CD14-positive monocyte (primary cell): ENCODE data around the gene AHI1. TPM values are rescaled to one million over a fixed set of nuclear protein-coding genes. Genes with fewer than 3 reads are reported as not detected.
A peak's percentile ranks its signal among the peaks of the same experiment; 100 is the strongest.

Experiments used
- DNase-seq, 3 donors: peaks; one replicate each; pipeline ENCODE4 v3.0.0-alpha.2; 2011 to 2022
- H2AFZ ChIP-seq: 2 replicates; pipeline ENCODE4 v1.6.0; 2012; ENCODE audit warnings: mild to moderate bottlenecking, low read depth, low read length, inconsistent platforms; ENCODE audit not compliant: insufficient read depth, poor library complexity, severe bottlenecking
- H3K27ac ChIP-seq, 2 donors: 1 replicate in 1 of 2; 2 replicates in 1 of 2; pipeline ENCODE4 v1.5.1; 2012 to 2013; ENCODE audit warnings: low read length in 2 of 2, control low read depth in 1 of 2, inconsistent platforms in 1 of 2, low read depth in 1 of 2, mild to moderate bottlenecking in 1 of 2
- H3K27me3 ChIP-seq, 2 donors: one replicate each; pipeline versions ENCODE4 v1.6.0 to v1.6.1; 2011 to 2013; ENCODE audit warnings: low read length in 2 of 2; ENCODE audit not compliant: control insufficient read depth in 2 of 2, insufficient read depth in 2 of 2
- H3K36me3 ChIP-seq, 2 donors: replicated peaks in 1 of 2; 1 replicate in 1 of 2; 2 replicates in 1 of 2; pipeline versions ENCODE4 v1.5.1 to v1.6.1; 2012 to 2013; ENCODE audit warnings: low read length in 2 of 2, control low read depth in 1 of 2, inconsistent platforms in 1 of 2, mild to moderate bottlenecking in 1 of 2; ENCODE audit not compliant: insufficient read depth in 2 of 2, control insufficient read depth in 1 of 2
- H3K4me1 ChIP-seq, 2 donors: 1 replicate in 1 of 2; 2 replicates in 1 of 2; pipeline versions ENCODE4 v1.5.1 to v1.6.1; 2012 to 2013; ENCODE audit warnings: low read length in 2 of 2, control low read depth in 1 of 2, inconsistent platforms in 1 of 2, mild to moderate bottlenecking in 1 of 2, moderate library complexity in 1 of 2; ENCODE audit not compliant: insufficient read depth in 2 of 2, control insufficient read depth in 1 of 2
- H3K4me2 ChIP-seq: replicated peaks from 2 replicates; pipeline ENCODE3; 2012; ENCODE audit warnings: low read length, moderate library complexity, mild to moderate bottlenecking; ENCODE audit not compliant: poor library complexity, severe bottlenecking; ENCODE audit errors: extremely low read depth
- H3K4me3 ChIP-seq, 3 experiments: fragments of 200-600 bp in 1 of 3; sonication (generic) in 1 of 3; replicated peaks in 1 of 3; 1 replicate in 2 of 3; 2 replicates in 1 of 3; pipeline ENCODE4 v1.5.1; 2011 to 2013; ENCODE audit warnings: low read length in 3 of 3, mild to moderate bottlenecking in 3 of 3, control low read depth in 2 of 3, low read depth in 2 of 3, inconsistent platforms in 1 of 3, moderate library complexity in 1 of 3
- H3K79me2 ChIP-seq: 2 replicates; pipeline ENCODE4 v1.6.0; 2012; ENCODE audit warnings: mild to moderate bottlenecking, control low read depth, inconsistent platforms, low read length, moderate library complexity; ENCODE audit not compliant: insufficient read depth
- H3K9ac ChIP-seq: 2 replicates; pipeline ENCODE4 v1.6.0; 2017; ENCODE audit warnings: low read length, mild to moderate bottlenecking; ENCODE audit not compliant: insufficient read depth, poor library complexity, severe bottlenecking
- H3K9me3 ChIP-seq, 2 donors: replicated peaks in 1 of 2; 1 replicate in 1 of 2; 2 replicates in 1 of 2; pipeline versions ENCODE4 v1.5.1 to v1.6.1; 2012 to 2013; ENCODE audit warnings: low read length in 2 of 2, control low read depth in 1 of 2; ENCODE audit not compliant: control insufficient read depth in 1 of 2, insufficient read depth in 1 of 2
- H4K20me1 ChIP-seq: 2 replicates; pipeline ENCODE4 v1.6.0; 2012; ENCODE audit warnings: mild to moderate bottlenecking, low read length, control low read depth, moderate library complexity; ENCODE audit not compliant: insufficient read depth
- H3K27ac Mint-ChIP-seq, 7 donors: one replicate each; pipeline ENCODE4 v1.8.0; 2020; ENCODE audit warnings: mild to moderate bottlenecking in 7 of 7, mixed read lengths in 7 of 7, moderate library complexity in 6 of 7, inconsistent platforms in 2 of 7
- H3K27me3 Mint-ChIP-seq, 3 donors: one replicate each; pipeline ENCODE4 v1.8.0; 2021 to 2022; ENCODE audit warnings: low read depth in 3 of 3, mild to moderate bottlenecking in 3 of 3, mixed read lengths in 3 of 3, moderate library complexity in 3 of 3, inconsistent platforms in 1 of 3
- H3K36me3 Mint-ChIP-seq, 2 donors: one replicate each; pipeline ENCODE4 v1.8.0; 2020; ENCODE audit warnings: mixed read lengths in 2 of 2, inconsistent platforms in 1 of 2, mild to moderate bottlenecking in 1 of 2
- H3K4me1 Mint-ChIP-seq: one replicate; pipeline ENCODE4 v1.8.0; 2020; ENCODE audit warnings: mild to moderate bottlenecking, mixed read lengths
- H3K4me3 Mint-ChIP-seq, 2 donors: one replicate each; pipeline ENCODE4 v1.8.0; 2020; ENCODE audit warnings: mild to moderate bottlenecking in 2 of 2, mixed read lengths in 2 of 2, moderate library complexity in 1 of 2
- H3K9me3 Mint-ChIP-seq, 7 donors: one replicate each; pipeline ENCODE4 v1.8.0; 2020 to 2022; ENCODE audit warnings: mixed read lengths in 7 of 7, mild to moderate bottlenecking in 6 of 7, moderate library complexity in 6 of 7, inconsistent platforms in 2 of 7
- WGBS: methylation state at CpG from one replicate; pipeline ENCODE4 v1.1.5; 2013; ENCODE audit warnings: missing lambda C conversion rate; ENCODE audit not compliant: insufficient coverage; 5-methylcytosine and 5-hydroxymethylcytosine counted together
- intact Hi-C, 2 donors: fragments of 100-400 bp; cut with micrococcal nuclease; formaldehyde crosslinking; loops; one replicate each; pipeline versions ENCODE4 v1.15.0 to v1.15.1; 2023
- polyA plus RNA-seq, 3 donors: library from polyadenylated mRNA; depleted of rRNA in 1 of 3; unstranded in 2 of 3; stranded (reverse) in 1 of 3; fragments of 300-500 nt in 2 of 3; fragments of >200 nt in 1 of 3; fragmentation: Illumina TruSeq in 2 of 3; gene quantifications; 1 replicate in 2 of 3; 2 replicates in 1 of 3; pipeline ENCODE4 v1.2.3, GENCODE V29; 2012 to 2021
- TF ChIP-seq, protein P1 (sequence below): fragments of 200-600 bp; IDR thresholded peaks from one replicate; pipeline ENCODE4 v1.8.0; 2022; ENCODE audit warnings: antibody characterized with exemption, mild to moderate bottlenecking

The AHI1 gene
- polyA plus RNA-seq, 3 donors = 0.91 to 2.8 (median 1.4) TPM

- WGBS = no CpG with 5 or more reads among the region's 3 CpGs
- Mint-ChIP-seq H3K4me1 (peaks cover 20% of the 10 kb centered on the region), H3K4me3 (no peak overlapping the region), H3K27ac (no peak overlapping the region), H3K9me3 (peaks cover 0 to 6% (median 0%) of the 10 kb centered on the region in 7 donors), H3K27me3 (peaks cover 0 to 2% (median 0%) of the 10 kb centered on the region in 3 donors), H3K36me3 (no peaks in the 10 kb centered on the region)
- Histone ChIP-seq H3K4me1 (peaks cover 3 to 13% of the 10 kb centered on the region in 2 donors), H4K20me1 (no peaks in the 10 kb centered on the region), H3K4me3 (no peak overlapping the region), H3K4me2 (no peak overlapping the region), H3K27me3 (no peaks in the 10 kb centered on the region), H2AFZ (no peak overlapping the region), H3K9me3 (no peaks in the 10 kb centered on the region), H3K36me3 (no peaks in the 10 kb centered on the region), H3K27ac (no peak overlapping the region), H3K9ac (no peak overlapping the region), H3K79me2 (no peaks in the 10 kb centered on the region)
- intact Hi-C loops = no loop called here
- TF ChIP-seq, protein P1, sequence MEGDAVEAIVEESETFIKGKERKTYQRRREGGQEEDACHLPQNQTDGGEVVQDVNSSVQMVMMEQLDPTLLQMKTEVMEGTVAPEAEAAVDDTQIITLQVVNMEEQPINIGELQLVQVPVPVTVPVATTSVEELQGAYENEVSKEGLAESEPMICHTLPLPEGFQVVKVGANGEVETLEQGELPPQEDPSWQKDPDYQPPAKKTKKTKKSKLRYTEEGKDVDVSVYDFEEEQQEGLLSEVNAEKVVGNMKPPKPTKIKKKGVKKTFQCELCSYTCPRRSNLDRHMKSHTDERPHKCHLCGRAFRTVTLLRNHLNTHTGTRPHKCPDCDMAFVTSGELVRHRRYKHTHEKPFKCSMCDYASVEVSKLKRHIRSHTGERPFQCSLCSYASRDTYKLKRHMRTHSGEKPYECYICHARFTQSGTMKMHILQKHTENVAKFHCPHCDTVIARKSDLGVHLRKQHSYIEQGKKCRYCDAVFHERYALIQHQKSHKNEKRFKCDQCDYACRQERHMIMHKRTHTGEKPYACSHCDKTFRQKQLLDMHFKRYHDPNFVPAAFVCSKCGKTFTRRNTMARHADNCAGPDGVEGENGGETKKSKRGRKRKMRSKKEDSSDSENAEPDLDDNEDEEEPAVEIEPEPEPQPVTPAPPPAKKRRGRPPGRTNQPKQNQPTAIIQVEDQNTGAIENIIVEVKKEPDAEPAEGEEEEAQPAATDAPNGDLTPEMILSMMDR = no peak
- peak in 1 of 3 donors; percentile 44 for DNase-seq
These were observed 163.4 kb downstream of the AHI1 start for GRCh38 chr6:135334169-135334568.

- Mint-ChIP-seq H3K9me3 (peaks cover 0 to 7% (median 2%) of the 10 kb centered on the region in 7 donors), H3K4me1 (peaks cover 26% of the 10 kb centered on the region), H3K4me3 (no peak overlapping the region), H3K27me3 (no peaks in the 10 kb centered on the region), H3K36me3 (no peaks in the 10 kb centered on the region), H3K27ac (peak overlapping the region in 2 of 7 donors; percentile 72 to 76)
- 0% methylated on average over 1 of the region's 2 CpGs for WGBS
- Histone ChIP-seq H3K27ac (no peak overlapping the region), H3K79me2 (no peaks in the 10 kb centered on the region), H3K9me3 (no peaks in the 10 kb centered on the region), H3K27me3 (no peaks in the 10 kb centered on the region), H3K4me3 (no peak overlapping the region), H3K4me2 (no peak overlapping the region), H4K20me1 (no peaks in the 10 kb centered on the region), H3K36me3 (no peaks in the 10 kb centered on the region), H3K4me1 (peaks cover 9 to 20% of the 10 kb centered on the region in 2 donors), H2AFZ (no peak overlapping the region), H3K9ac (no peak overlapping the region)
- TF ChIP-seq, protein P1 = no peak
- intact Hi-C loops = no loop called here
- DNase-seq = peak; percentile 8 to 20 (median 12)
These were observed 166.5 kb downstream of the AHI1 start for GRCh38 chr6:135331002-135331401.
